ENCODE results near the gene HMGB1. TPM values are rescaled to one million over a fixed set of nuclear protein-coding genes. Genes with fewer than 3 reads are reported as not detected.

Gene HMGB1
- total RNA-seq, 2 donors from 2014 or later = 264 to 274 TPM

GRCh38 chr13:30413842-30414241 is 51.9 kb downstream of the HMGB1 start:
- Histone ChIP-seq H3K9me3 (no peaks in the 10 kb centered on the region), H3K4me1 (replicated peaks) (no peaks in the 10 kb centered on the region), H3K27me3 (replicated peaks; ENCODE audit: insufficient read depth) (no peaks in the 10 kb centered on the region), H3K4me3 (no peak overlapping the region), H3K36me3 (no peaks in the 10 kb centered on the region), H3K27ac (no peak overlapping the region)
- no peak for TF ChIP-seq POLR2A (IDR thresholded peaks at IDR 0.05)
- no peak for TF ChIP-seq POLR2AphosphoS5 (IDR thresholded peaks at IDR 0.05)
- TF ChIP-seq, protein P1, sequence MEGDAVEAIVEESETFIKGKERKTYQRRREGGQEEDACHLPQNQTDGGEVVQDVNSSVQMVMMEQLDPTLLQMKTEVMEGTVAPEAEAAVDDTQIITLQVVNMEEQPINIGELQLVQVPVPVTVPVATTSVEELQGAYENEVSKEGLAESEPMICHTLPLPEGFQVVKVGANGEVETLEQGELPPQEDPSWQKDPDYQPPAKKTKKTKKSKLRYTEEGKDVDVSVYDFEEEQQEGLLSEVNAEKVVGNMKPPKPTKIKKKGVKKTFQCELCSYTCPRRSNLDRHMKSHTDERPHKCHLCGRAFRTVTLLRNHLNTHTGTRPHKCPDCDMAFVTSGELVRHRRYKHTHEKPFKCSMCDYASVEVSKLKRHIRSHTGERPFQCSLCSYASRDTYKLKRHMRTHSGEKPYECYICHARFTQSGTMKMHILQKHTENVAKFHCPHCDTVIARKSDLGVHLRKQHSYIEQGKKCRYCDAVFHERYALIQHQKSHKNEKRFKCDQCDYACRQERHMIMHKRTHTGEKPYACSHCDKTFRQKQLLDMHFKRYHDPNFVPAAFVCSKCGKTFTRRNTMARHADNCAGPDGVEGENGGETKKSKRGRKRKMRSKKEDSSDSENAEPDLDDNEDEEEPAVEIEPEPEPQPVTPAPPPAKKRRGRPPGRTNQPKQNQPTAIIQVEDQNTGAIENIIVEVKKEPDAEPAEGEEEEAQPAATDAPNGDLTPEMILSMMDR (IDR thresholded peaks at IDR 0.05) = no peak
- no peak for DNase-seq (ENCODE audit: low spot score)
- WGBS = 62% methylated on average over 3 of the region's 3 CpGs
- intact Hi-C loops (cut with DNase I) = no loop called here

DNA sequence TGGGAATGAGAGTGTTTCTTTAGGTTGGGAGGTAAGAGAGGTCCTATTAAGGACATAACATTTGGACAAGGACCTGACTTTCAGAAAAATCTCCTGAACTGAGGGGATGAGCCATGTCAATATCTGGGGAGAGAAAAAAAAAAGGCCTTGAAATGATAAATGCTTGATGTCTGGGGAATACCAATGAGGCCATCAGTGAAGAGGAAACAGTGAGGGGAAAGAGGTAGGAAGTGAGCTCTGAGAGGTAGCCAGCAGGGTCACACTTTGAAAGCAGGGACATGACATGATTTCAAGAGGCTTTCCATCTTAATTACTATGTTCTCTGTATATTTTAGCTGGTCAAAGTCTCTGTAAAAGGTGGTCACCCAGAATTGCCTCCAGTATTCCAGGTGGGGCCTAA is 53.4 kb downstream of the HMGB1 start:
- intact Hi-C loops (cut with DNase I) = no loop called here
- Histone ChIP-seq H3K4me1 (replicated peaks) (no peaks in the 10 kb centered on the region), H3K36me3 (no peaks in the 10 kb centered on the region), H3K4me3 (no peak overlapping the region), H3K27ac (no peak overlapping the region), H3K9me3 (no peaks in the 10 kb centered on the region), H3K27me3 (replicated peaks; ENCODE audit: insufficient read depth) (no peaks in the 10 kb centered on the region)
- DNase-seq (ENCODE audit: low spot score) = no peak
- TF ChIP-seq POLR2A (IDR thresholded peaks at IDR 0.05) = no peak
- TF ChIP-seq POLR2AphosphoS5 (IDR thresholded peaks at IDR 0.05) = no peak
- TF ChIP-seq, protein P1 (IDR thresholded peaks at IDR 0.05) = no peak

- no peaks in the 10 kb centered on the region for H3K36me3 ChIP-seq
- 94% methylated on average over 2 of the region's 2 CpGs for WGBS
- no peak for DNase-seq (ENCODE audit: low spot score)
- intact Hi-C loops (cut with DNase I) = no loop called here
- no peak overlapping the region for H3K4me3 ChIP-seq
- TF ChIP-seq POLR2AphosphoS5 (IDR thresholded peaks at IDR 0.05) = no peak
- TF ChIP-seq, protein P1 (IDR thresholded peaks at IDR 0.05) = no peak
- TF ChIP-seq POLR2A (IDR thresholded peaks at IDR 0.05) = no peak
- no peak overlapping the region for H3K27ac ChIP-seq
- no peaks in the 10 kb centered on the region for H3K27me3 ChIP-seq (replicated peaks; ENCODE audit: insufficient read depth)
- H3K9me3 ChIP-seq = no peaks in the 10 kb centered on the region
- H3K4me1 ChIP-seq (replicated peaks) = no peaks in the 10 kb centered on the region
These were observed 55.0 kb downstream of the HMGB1 start for GRCh38 chr13:30410705-30411125.

- Histone ChIP-seq H3K9me3 (no peaks in the 10 kb centered on the region), H3K36me3 (no peaks in the 10 kb centered on the region), H3K4me3 (no peak overlapping the region), H3K4me1 (replicated peaks) (no peaks in the 10 kb centered on the region), H3K27me3 (replicated peaks; ENCODE audit: insufficient read depth) (no peaks in the 10 kb centered on the region), H3K27ac (peak overlapping the region in 1 of 2 donors; percentile 90)
- TF ChIP-seq POLR2AphosphoS5 (IDR thresholded peaks at IDR 0.05) (no peak), POLR2A (IDR thresholded peaks at IDR 0.05) (no peak)
- TF ChIP-seq, protein P1 (IDR thresholded peaks at IDR 0.05) = no peak
- WGBS = 85% methylated on average over 13 of the region's 13 CpGs
- DNase-seq (ENCODE audit: low spot score) = no peak
- intact Hi-C loops (cut with DNase I) = loop anchor here (2.0 to 10.0 kb wide), 5 partner anchors 13 to 392 kb away; partner anchors contain the start of genes UBE2L5 and USPL1
These were observed 55.6 kb downstream of the HMGB1 start for GRCh38 chr13:30409886-30410704.
